SK-N-DZ (cell line): ENCODE measurements around the gene CTIF.
A peak's percentile ranks its signal among the peaks of the same experiment; 100 is the strongest.

Source experiments
- DNase-seq: peaks from one replicate; pipeline ENCODE4 v3.0.0-alpha.2; 2015; ENCODE audit warnings: low spot score

Gene CTIF

GRCh38 chr18:48785736-48786454, 247.1 kb downstream of the CTIF start:
- DNase-seq = no peak

- no peak for DNase-seq
These were observed 247.8 kb downstream of the CTIF start for GRCh38 chr18:48786455-48787202.

GRCh38 chr18:48787203-48788151, 248.6 kb downstream of the CTIF start:
- no peak for DNase-seq

GRCh38 chr18:48788373-48788772, 249.5 kb downstream of the CTIF start:
- no peak for DNase-seq

GRCh38 chr18:48789259-48789812, 250.5 kb downstream of the CTIF start:
- DNase-seq = no peak

GRCh38 chr18:48790226-48790863, 251.5 kb downstream of the CTIF start:
- no peak for DNase-seq

GRCh38 chr18:48790869-48791635, 252.2 kb downstream of the CTIF start:
- DNase-seq = no peak

GRCh38 chr18:48791636-48792105, 252.8 kb downstream of the CTIF start:
- DNase-seq = no peak

- DNase-seq = no peak
These were observed 253.3 kb downstream of the CTIF start for GRCh38 chr18:48792141-48792540.

GRCh38 chr18:48792611-48793380, 254.0 kb downstream of the CTIF start:
- DNase-seq = no peak

GRCh38 chr18:48794251-48794970, 255.6 kb downstream of the CTIF start:
- DNase-seq = peak; percentile 20

GRCh38 chr18:48795696-48796095, 256.9 kb downstream of the CTIF start:
- no peak for DNase-seq

GRCh38 chr18:48796491-48797205, 257.8 kb downstream of the CTIF start:
- no peak for DNase-seq

GRCh38 chr18:48797841-48798255, 259.0 kb downstream of the CTIF start:
- DNase-seq = no peak

- DNase-seq = no peak
These were observed 259.8 kb downstream of the CTIF start for GRCh38 chr18:48798334-48799245.

- DNase-seq = no peak
These were observed 261.0 kb downstream of the CTIF start for GRCh38 chr18:48799724-48800315.

GRCh38 chr18:48800466-48800865, 261.6 kb downstream of the CTIF start:
- no peak for DNase-seq
